GM18508 (cell line): ENCODE measurements around the gene MAB21L4.

Experiments
- ATAC-seq: cut with Tn5 transposase; IDR thresholded peaks from one replicate; pipeline ENCODE4 v1.9.1; 2021; ENCODE audit warnings: moderate number of reproducible peaks; ENCODE audit not compliant: insufficient read depth, unreplicated experiment

Gene MAB21L4

DNA sequence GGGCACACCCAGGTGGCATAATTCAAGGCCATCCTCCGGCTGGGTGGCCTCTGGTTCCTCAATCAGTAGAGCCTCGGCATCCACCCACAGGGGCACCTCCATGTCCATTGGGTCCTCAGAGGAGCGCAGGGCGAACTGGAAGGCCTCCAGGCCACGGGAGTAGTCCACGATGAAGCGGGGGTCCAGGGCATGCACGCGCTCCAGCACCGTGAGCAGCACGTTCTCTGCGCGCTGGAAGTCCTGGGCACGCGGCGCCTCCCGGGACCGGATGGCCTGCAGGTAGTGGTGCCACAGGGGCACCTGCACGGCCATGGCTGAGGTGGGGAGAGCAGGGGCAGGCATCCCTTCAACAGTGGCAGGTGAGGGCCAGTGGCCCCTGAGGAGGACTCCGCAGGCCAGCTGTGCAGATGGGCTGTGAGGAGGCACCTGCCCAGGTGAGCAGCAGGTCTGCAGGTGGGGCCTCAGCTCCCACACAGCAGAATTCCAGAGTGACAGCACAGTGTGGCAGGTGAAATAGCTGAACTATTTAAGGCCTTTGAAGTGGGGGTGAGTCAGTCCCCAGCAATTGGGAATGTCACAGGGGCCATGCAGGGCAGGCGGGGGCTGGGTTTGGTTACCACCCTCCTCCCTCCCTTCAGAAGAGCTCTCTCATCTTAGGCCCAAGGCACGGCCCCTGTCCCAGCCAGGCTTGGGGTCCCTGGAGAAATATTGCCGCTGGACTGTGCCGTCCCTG lies at the start of gene MAB21L4:
MAB21L4 (minus strand) TSS at position 501 of the 733 bp plus-strand sequence; CDS start at position 342, 159 bp downstream.
- ATAC-seq: no peak

DNA sequence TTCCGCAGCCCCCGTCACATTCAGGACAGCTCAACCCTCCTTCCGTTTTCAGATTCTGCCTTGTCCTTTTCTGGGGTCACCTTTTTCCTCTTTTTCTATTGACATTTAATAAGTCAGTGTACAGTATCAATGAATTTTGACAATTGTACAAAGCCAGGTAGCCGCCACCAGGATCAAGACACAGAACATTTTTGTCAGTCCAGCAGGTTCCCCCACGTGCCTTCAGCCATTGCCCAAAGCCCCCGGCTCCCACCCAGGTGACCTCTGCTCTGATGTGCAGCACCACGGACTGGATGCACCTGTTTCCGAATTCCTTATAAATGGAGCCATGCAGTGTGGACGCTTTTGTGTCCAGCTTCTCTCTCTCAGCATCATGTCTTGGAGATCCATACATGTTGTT lies 40.1 kb upstream of the MAB21L4 start:
- no peak for ATAC-seq

DNA sequence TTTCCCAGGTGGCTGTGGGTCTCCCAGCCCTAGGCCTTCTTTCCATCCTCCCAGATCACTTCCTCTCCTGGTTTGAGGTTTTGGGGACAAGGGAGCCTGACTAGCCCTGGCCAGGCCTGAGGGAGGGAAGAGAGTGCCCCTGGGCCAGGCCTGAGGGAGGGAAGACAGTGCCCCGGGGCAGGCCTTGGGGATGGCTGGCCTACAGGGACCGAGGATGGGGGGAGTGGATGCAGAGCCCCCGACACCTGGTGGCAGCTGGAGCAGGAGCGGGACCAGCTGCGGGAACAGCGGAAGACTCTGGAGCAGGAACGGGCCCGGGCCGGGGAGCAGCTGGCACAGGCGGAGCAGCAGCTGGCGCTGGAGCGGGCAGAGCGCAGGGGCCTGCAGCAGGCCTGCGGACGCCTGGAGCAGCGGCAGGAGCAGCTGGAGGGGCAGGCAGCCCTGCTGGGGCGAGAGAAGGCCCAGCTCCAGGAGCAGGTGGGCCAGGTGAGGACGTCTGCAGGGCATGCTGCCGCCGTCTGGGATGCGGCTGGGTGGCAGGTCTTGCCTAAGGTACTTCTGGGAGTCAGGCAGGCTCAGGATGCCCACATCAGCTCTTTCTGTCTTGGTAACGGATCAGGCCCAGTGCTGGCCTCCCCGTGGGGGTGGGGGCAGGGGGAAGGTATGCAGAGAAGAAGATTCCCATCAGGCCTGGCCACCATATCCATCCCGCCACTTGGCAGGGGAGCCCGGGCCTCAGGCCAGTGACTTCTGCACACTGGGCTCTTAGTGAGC lies 39.3 kb upstream of the MAB21L4 start:
- ATAC-seq: no peak

DNA sequence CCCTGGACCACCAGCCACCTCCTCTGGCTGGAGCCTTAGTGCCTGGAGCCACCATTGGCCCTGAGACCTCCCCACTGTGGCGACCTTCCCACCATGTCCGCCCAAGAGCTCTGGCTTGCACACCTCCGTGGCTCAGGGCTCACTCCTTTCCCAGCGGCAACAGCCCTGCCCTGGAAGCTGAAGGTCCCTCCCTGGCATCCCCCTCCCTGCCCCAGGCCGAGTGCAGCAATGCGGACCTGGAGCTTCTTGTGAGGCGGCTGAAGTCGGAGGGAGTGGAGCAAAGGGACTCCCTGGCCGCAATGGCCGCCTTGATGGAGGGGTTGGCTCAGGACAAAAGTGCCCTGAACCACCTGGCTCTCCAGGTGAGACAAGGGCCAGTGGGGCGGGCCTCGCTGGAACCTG lies 38.7 kb upstream of the MAB21L4 start:
- ATAC-seq: no peak

DNA sequence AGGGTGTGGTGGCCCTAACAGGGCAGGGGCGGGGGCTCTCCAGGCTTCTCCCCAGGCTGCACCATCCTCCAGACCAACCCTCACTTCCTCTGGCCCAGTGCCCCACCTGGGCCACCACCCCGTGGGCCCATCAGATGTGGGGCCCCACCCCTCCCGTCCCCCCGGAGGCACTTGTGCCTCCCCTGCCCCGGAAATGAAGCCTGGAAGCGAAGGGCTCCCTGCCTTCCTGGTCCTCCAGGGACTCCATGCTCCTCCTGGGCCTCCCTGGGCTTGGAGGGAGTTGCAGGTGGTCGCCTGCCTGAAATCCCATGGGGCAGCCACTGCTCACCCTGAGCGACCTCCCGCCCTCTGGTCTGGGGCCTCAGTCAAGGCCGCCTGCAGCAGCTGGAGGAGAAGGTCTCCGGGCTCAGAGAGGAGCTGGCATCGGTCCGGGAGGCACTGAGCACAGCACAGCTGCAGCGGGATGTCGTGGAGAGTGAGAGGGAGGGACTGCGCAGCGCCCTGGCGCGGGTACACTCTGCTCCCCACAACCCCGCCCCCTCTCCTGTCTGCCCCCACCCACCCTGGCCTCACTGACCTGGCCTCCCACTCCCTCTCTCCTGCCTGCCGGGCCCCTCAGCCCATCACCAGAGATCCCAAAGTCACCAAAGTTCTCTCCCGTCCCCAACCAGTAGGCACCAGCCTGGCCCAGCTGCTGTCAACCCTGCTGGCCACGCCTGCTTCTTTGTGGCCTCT lies 38.2 kb upstream of the MAB21L4 start:
- no peak for ATAC-seq

DNA sequence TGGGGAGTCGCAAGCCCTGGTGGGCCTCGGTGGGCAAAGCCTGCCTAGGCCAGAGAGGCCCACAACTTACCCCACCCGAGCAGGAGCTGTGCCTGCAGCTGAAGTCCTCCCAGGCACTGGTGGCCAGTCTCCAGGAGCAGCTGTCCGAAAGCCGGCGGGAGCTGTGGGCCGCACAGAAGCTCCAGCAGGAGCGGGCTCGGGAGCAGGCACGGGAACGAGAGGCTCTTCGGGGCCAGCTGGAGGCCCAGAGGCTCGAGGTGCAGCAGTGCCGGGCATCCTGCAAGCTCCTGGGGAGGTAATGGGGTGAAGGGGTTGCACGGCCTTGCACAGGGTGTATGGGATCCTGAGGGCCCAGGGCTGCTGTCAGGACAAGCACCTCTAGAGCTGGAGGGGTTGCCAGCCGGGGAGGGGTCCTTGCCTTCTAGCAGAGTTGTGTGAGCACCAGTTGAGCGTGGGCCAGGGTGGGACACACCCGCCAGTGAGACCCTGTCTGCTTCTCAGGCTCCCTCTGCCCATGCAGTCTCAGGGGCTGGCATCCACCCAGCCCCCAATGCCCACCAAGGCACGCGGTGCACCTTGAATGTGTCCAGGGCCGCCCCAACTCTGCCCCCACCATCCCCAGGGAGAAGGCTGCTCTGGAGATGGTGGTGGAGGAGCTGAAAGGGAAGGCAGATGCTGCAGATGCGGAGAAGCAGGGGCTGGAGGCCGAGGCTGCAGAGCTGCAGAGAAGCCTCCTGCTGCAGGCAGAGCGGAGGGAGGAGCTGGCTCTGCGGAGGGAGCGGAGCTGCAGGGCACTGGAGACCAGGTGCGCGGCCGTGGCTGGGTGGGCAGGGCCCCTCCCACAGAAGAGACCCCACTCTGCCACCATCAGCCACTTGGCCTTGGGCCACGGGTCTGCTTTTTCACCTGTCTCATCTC lies 37.4 kb upstream of the MAB21L4 start:
- ATAC-seq: no peak

DNA sequence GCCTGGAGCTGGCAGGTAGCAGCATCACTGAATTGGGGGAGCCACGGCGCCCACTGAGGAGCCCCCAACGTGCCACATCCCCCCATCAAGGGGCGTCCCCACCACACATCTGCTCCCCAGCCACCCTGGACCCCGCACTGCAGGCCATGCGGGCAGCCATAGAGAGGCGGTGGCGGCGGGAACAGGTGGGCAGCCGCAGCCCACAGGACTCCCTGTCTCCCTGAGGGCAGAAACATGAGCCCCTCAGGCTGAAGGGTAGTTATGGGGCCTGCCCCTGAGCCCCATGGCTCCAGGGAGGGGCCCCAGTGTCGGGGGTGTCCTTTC lies 36.7 kb upstream of the MAB21L4 start:
- ATAC-seq: no peak

DNA sequence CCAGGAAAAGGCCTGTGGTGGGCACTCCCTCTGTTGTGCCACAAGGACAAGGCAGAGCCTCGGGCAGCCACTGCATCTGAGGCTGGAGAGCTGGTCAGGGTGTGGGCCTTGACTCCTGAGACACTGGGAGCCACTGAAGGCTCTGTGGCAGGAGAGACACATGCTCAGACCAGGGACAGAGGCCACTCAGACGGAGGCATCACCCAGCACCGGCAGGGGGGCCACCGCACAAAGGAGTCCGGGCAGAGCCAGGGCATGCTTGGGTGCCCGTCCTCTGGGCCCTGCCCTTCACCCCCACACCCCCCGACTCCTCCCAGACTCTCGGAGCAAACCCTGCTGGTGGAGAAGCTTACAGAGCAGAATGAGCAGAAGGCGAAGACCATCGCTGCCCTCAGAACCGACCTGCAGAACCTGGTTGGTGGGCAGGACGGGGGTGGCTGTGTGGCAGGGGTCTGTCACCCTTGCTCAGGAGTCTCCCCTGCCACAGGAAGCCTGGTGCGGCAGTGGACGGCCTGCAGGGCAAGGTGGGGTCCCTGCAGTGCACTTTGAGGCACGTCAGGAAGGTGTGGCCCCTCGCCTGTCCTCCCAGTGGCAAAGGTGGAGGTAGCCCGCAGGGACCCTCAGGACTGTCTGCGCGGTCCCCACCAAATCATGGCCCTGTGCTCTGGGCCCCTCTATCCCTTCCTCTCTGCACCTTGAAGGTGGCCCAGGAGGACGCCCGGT lies 36.2 kb upstream of the MAB21L4 start:
- no peak for ATAC-seq

DNA sequence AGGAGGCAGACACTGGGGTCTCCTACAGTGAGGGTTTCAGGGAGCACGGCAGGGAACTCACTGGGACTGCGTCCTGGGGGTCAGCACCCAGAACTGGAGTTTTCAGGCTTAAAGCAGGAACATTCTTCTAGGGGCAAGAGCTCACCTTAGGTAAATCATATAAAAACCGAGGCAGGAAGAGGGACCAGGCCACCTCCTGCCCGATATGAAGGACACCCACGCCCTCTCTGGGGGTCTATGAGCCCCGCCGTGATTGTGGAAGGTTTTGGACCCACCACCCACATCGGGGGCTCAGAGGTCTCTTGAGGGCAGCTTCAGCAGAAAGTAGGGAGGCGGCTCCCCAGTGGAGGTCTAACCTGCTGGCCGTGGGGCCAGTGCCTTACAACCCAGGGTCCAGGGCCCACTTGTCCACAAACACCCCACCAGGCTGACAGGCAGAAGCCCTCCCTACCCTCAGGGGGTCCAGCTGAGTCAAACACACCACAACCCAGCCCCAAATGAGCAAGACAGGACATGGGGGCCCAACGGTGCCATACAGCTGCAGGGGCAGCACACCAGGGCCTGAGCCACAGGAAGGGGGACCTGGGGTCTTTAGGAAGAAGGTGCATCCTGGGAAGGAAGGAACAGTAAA lies 35.5 kb upstream of the MAB21L4 start:
- ATAC-seq: no peak

DNA sequence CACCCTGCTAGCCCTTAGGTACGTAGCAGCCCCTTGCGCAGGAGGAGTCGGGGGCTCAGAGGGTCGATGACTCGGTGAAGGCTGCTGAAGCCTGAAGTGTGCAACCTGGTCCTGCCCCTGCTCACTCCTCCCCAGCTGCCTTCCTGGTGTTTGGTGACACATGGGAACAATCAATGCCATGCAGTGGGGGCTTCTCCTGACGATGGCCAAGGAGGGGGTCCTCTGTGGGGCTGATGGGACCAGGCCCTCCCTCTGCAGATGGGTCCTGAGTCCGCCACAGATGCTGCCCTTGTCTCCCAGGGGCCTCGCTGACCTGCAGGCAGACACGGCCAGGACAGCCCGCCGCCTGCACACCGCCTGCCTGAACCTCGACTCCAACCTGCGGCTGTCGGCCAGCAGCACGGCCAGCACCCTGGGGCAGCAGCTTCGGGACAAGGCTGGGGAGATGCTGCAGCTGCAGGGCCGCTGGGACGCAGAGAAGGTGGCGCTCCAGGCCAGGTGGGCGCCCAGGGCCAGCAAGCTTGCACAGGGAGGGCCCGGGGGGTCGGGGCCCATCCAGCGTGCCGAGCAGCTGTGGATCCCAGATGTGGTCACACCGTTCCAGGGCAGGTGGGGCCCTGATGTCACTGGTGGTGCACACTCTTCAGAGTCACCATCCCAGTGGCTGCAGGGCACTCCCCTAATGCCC lies 34.8 kb upstream of the MAB21L4 start:
- no peak for ATAC-seq

DNA sequence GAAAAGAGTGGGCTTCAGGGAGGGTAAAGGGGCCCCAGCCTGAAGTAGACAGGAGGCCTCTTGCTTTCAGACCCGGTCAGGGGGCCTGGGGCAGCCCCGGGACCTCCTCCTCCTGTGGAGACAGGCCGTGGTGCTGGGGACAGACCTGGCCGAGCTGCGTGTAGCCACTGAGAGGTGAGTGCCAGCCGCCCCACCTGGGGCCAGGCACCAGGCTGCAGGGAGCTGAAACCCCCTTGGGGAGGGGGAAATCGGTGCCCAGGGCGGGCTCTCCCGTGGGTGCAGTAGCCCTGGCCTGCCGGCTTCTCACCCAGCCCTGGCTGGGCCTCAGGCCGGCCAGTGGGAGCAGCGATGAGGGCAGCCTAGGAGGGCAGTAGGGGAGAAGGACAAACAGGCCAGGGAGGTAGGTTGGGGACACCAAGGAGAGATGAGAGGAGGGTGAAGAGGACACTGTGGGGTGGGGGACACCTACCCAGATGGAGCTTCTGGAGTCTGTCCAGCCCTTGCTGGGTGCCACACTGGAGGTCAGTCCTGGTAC lies 34.2 kb upstream of the MAB21L4 start:
- ATAC-seq: no peak

DNA sequence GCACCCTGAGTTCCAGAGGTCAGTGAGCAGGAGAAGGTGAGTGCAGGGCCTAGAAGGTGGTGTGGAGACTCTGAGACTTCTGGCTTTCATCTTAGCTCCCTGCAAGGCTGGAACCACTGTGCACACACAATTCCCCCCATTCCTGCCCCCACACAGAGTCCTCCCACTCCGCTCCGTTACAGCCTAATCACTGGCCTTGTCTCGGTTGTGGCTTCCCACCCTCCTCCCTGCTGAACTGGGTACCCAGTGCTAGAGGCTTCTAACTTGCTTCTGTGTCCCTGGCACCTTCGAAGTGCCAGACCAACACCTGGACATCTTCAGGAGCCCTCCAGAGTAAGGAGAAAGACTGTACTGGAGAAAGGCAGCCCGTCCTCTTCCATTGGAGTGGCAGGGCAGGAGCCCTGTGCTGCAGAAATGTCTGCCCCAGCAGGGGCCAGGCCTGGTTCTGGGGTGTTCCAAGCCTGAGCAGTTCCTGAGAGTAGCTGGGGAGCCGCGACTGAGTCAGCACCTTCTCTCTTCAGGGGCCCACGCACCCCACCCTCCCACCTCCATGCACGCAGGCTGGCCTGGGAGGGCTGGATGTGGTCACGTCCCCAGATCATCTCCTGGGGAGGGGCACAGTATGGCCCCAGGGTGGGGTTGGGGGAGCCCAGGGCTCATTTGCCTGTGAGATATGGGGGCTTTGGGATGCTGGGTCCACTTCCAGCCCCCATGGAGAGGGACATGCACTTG lies 33.6 kb upstream of the MAB21L4 start:
- no peak for ATAC-seq

DNA sequence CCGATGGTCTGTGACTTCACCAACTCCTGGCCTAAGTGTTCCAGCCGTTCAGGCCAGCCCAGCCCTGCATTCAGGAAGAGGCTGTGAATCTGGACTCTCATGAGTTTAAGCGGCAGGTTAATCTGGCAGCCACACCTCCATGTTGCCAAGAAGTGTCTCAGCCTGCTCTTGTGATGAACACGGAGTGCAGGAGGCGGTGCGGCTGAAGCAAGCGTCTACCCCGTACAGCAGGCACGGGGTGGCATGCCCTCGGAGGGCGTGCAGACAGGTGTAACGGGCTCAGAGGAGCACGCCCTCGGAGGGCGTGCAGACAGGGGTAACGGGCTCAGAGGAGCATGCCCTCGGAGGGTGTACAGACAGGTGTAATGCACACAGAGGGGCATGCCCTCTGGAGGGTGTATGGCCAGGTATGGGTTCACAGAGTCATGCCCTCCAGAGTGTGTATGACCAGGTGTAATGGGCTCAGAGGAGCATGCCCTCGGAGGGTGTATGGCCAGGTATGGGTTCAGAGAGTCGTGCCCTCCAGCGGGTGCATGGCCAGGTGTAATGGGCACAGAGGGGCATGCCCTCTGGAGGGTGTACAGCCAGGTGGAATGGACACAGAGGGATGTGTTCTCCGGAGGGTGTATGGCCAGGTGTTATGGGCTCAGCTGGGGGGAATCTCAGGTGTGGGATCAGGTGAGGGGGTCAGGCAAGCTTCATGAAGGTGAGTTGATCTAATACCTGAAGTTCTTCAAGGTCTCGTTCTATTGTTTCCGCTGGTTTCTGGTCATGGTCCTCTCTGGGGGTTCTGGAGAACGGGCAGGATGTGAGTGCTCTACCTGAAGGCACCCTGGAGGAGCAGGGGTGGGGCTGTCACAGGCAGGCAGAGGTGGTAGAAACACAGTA lies 32.8 kb upstream of the MAB21L4 start:
- ATAC-seq: no peak

DNA sequence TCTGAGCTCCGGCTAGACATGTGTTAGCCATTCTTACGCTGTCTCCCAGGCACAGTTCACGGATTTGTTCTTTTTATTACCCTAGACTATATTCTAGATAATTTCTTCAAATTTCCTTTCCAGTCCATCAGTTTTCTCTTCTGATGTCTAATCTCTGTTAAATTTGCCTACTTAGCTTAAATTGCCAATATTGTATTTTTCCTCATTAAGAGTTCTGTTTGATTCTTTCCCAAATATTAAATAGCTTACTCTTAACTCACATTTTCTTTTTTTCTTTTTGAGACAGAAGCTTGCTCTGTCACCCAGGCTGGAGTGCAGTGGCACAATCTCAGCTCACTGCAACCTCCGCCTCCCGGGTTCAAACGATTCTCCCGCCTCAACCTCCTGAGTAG lies 31.4 kb upstream of the MAB21L4 start:
- no peak for ATAC-seq

DNA sequence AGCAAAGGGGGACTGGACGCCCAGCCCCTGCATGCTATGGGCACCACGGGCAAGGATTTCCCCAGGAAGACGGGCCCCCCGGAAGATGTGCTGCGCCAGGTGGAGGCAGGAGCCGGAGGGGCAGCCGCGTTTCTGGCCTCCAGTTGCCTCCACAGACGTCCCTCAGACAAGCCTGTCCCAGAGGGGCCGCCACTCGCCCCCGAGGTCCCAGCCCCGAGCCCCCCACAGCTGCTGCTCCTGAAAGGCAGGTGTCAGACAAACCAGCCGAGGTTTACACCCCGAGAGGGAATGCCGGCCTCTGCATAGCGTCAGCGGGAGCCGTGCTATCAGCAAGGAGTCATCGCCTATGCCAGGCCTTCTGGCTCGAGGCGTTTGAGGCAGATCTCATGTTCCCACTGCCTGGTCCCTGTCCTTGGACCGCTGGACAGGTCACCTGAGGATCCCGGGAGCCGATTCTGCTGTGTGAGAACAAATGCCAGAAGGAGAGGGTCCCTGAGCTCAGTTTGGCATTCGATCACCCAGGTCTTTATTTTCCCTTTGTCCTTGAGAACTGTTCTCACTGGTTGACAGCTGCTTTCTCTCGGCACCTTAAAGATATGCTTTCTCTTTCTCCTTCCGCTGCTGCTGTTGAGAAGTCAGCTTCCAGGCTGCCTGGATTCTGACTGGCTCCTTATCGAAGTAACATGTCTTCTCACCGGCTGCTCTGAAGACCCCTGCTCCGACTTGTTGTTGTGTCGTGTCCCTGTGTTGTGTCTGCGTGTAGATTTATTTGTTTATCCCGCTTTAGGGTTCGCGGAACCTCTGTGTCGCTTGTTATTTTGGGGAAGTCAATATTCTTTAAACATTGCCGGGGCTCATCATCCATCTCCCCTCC lies 30.8 kb upstream of the MAB21L4 start:
- no peak for ATAC-seq
